Transverse colon (tissue), 4 donors: ENCODE measurements around the gene COL6A5. TPM values are rescaled to one million over a fixed set of nuclear protein-coding genes. Genes with fewer than 3 reads are reported as not detected.

Source experiments
- DNase-seq: peaks from one replicate; pipeline ENCODE4 v3.0.0-alpha.2; 2019
- H3K27ac ChIP-seq, 4 donors: fragments of 200-600 bp; sonication (generic); 2 replicates each; pipeline ENCODE4 v1.5.1; 2016 to 2018; ENCODE audit warnings: inconsistent platforms in 4 of 4
- H3K27me3 ChIP-seq: fragments of 200-600 bp; sonication (generic); 2 replicates; pipeline ENCODE4 v1.5.1; 2017; ENCODE audit warnings: inconsistent platforms
- H3K36me3 ChIP-seq, 4 donors: fragments of 200-600 bp; sonication (generic); 2 replicates each; pipeline ENCODE4 v1.5.1; 2017 to 2019; ENCODE audit warnings: inconsistent platforms in 4 of 4
- H3K4me1 ChIP-seq, 4 donors: fragments of 200-600 bp; sonication (generic); 2 replicates each; pipeline ENCODE4 v1.5.1; 2017 to 2020; ENCODE audit warnings: inconsistent platforms in 4 of 4
- H3K4me3 ChIP-seq, 4 donors: fragments of 200-600 bp; sonication (generic); 1 replicate in 1 of 4; 2 replicates in 3 of 4; pipeline versions ENCODE4 v1.5.1 to v1.6.1; 2017 to 2019; ENCODE audit warnings: inconsistent platforms in 4 of 4
- H3K9me3 ChIP-seq, 2 donors: fragments of 200-600 bp; sonication (generic); 2 replicates each; pipeline ENCODE4 v1.5.1; 2017 to 2019; ENCODE audit warnings: inconsistent platforms in 2 of 2
- CTCF ChIP-seq, 5 experiments: fragments of 200-600 bp in 3 of 5; fragments of 450-650 bp in 2 of 5; sonication (generic) in 3 of 5; IDR thresholded peaks; 1 replicate in 2 of 5; 2 replicates in 3 of 5; pipeline ENCODE4 v1.5.1; 2016 to 2017; ENCODE audit warnings: antibody characterized with exemption in 5 of 5, inconsistent platforms in 3 of 5, mild to moderate bottlenecking in 2 of 5, moderate library complexity in 1 of 5
- EP300 ChIP-seq: sonication (generic); formaldehyde crosslinking; IDR thresholded peaks from one replicate; pipeline ENCODE4 v1.6.1; 2017; ENCODE audit warnings: antibody characterized with exemption, low read depth
- POLR2A ChIP-seq: fragments of 450-650 bp; IDR thresholded peaks from one replicate; pipeline ENCODE4 v1.6.1; 2016; ENCODE audit warnings: antibody characterized with exemption, mild to moderate bottlenecking, moderate library complexity
- POLR2AphosphoS5 ChIP-seq, 3 donors: sonication (generic); formaldehyde crosslinking; IDR thresholded peaks; one replicate each; pipeline ENCODE4 v1.6.1; 2016; ENCODE audit warnings: antibody characterized with exemption in 3 of 3
- WGBS, 2 donors: methylation state at CpG; one replicate each; pipeline ENCODE4 v1.1.5; 2018; ENCODE audit warnings: low coverage in 1 of 2; 5-methylcytosine and 5-hydroxymethylcytosine counted together
- in situ Hi-C, 4 donors: fragments of 200-750 bp; cut with MboI; loops; one replicate each; pipeline versions ENCODE4 v1.15.0 to v1.15.1; 2017; ENCODE audit warnings: low sequenced_read_pairs in 3 of 4, low pct_ligation_motif_present in 1 of 4, low pct_unique_long_range_greater_than_20kb in 1 of 4
- intact Hi-C: fragments of 100-400 bp; cut with DNase I; formaldehyde crosslinking; loops from one replicate; pipeline ENCODE4 v1.15.1; 2023; ENCODE audit warnings: low total_unique reads
- total RNA-seq, 4 donors: library from RNA; depleted of rRNA; stranded (reverse); fragments of >200 nt; gene quantifications; one replicate each; pipeline ENCODE4 v1.1.0, GENCODE V29; 2016

Gene COL6A5
- total RNA-seq, 4 donors from 2014 or later: not detected

GRCh38 chr3:130529486-130530215, 184.2 kb downstream of the COL6A5 start:
- Histone ChIP-seq H3K27me3 (no peaks in the 10 kb centered on the region), H3K27ac (no peak overlapping the region), H3K9me3 (no peaks in the 10 kb centered on the region), H3K4me3 (no peak overlapping the region), H3K36me3 (no peaks in the 10 kb centered on the region), H3K4me1 (no peaks in the 10 kb centered on the region)
- WGBS, 2 donors: 46 to 62% methylated on average over 3 to 5 of the region's 5 CpGs
- intact Hi-C loops (no loop called here), in situ Hi-C loops (no loop called here)
- TF ChIP-seq EP300 (no peak), POLR2AphosphoS5 (IDR thresholded peaks at IDR 0.05) (no peak), CTCF (IDR thresholded peaks at IDR 0.05) (no peak), POLR2A (no peak)
- no peak for DNase-seq

GRCh38 chr3:130533247-130533646, 187.8 kb downstream of the COL6A5 start:
- Histone ChIP-seq H3K36me3 (no peaks in the 10 kb centered on the region), H3K9me3 (no peaks in the 10 kb centered on the region), H3K4me3 (no peak overlapping the region), H3K27ac (no peak overlapping the region), H3K27me3 (no peaks in the 10 kb centered on the region), H3K4me1 (no peaks in the 10 kb centered on the region)
- intact Hi-C loops: no loop called here
- in situ Hi-C loops: no loop called here
- no peak for TF ChIP-seq POLR2A
- TF ChIP-seq EP300: no peak
- no peak for TF ChIP-seq CTCF (IDR thresholded peaks at IDR 0.05)
- TF ChIP-seq POLR2AphosphoS5 (IDR thresholded peaks at IDR 0.05): no peak
- no peak for DNase-seq
- WGBS, 2 donors: 58 to 70% methylated on average over 2 of the region's 2 CpGs

Other genes starting within 250 kb of the COL6A5 start
- under 1 TPM in 2 of 4 donors, not detected in 2; under 0.01 TPM for gene COL6A6, start 171.5 kb downstream of the COL6A5 start, total RNA-seq